Hepatocyte (in vitro differentiated cells): ENCODE measurements around the gene AIFM3. TPM values are rescaled to one million over a fixed set of nuclear protein-coding genes. Genes with fewer than 3 reads are reported as not detected.

Experiments
- DNase-seq: peaks from one replicate; pipeline ENCODE4 v3.0.0-alpha.2; 2016; ENCODE audit warnings: low spot score
- H2AFZ ChIP-seq: fragments of 200-600 bp; sonication (generic); 2 replicates; pipeline ENCODE4 v1.6.0; 2016; ENCODE audit warnings: antibody characterized with exemption, mild to moderate bottlenecking
- H3K27ac ChIP-seq: fragments of 200-600 bp; sonication (generic); 2 replicates; pipeline ENCODE4 v1.5.1; 2016; ENCODE audit warnings: mild to moderate bottlenecking
- H3K27me3 ChIP-seq: fragments of 200-600 bp; sonication (generic); 2 replicates; pipeline ENCODE4 v1.6.1; 2016
- H3K36me3 ChIP-seq: fragments of 200-600 bp; sonication (generic); replicated peaks from 2 replicates; pipeline ENCODE4 v1.5.1; 2016; ENCODE audit warnings: low read depth; ENCODE audit not compliant: insufficient read depth
- H3K4me1 ChIP-seq: fragments of 200-600 bp; sonication (generic); 2 replicates; pipeline ENCODE4 v1.5.1; 2016; ENCODE audit warnings: mild to moderate bottlenecking, moderate library complexity; ENCODE audit not compliant: insufficient read depth
- H3K4me2 ChIP-seq: fragments of 200-600 bp; sonication (generic); 2 replicates; pipeline ENCODE4 v1.6.0; 2016
- H3K4me3 ChIP-seq: fragments of 200-600 bp; sonication (generic); 2 replicates; pipeline ENCODE4 v1.5.1; 2016; ENCODE audit warnings: mild to moderate bottlenecking
- H3K79me2 ChIP-seq: fragments of 200-600 bp; sonication (generic); 2 replicates; pipeline ENCODE4 v1.6.0; 2017; ENCODE audit warnings: mild to moderate bottlenecking
- H3K9me2 ChIP-seq: fragments of 200-600 bp; sonication (generic); replicated peaks from 2 replicates; pipeline ENCODE4 v1.6.0; 2017; ENCODE audit warnings: mild to moderate bottlenecking; ENCODE audit not compliant: insufficient read depth
- H3K9me3 ChIP-seq: fragments of 200-600 bp; sonication (generic); 2 replicates; pipeline ENCODE4 v1.5.1; 2016; ENCODE audit warnings: low read depth, mild to moderate bottlenecking
- H4K20me1 ChIP-seq: fragments of 200-600 bp; sonication (generic); 2 replicates; pipeline ENCODE4 v1.6.0; 2016; ENCODE audit warnings: mild to moderate bottlenecking; ENCODE audit not compliant: insufficient read depth, poor library complexity, severe bottlenecking
- EZH2 ChIP-seq: fragments of 200-600 bp; sonication (generic); IDR thresholded peaks from 2 replicates; pipeline ENCODE4 v1.6.1; 2016; ENCODE audit warnings: antibody characterized with exemption, mild to moderate bottlenecking, borderline replicate concordance
- EZH2phosphoT487 ChIP-seq: fragments of 200-600 bp; sonication (generic); IDR thresholded peaks from one replicate; pipeline ENCODE4 v1.6.1; 2018; ENCODE audit warnings: antibody characterized with exemption, mild to moderate bottlenecking, low read depth, moderate library complexity; ENCODE audit not compliant: unreplicated experiment, severe bottlenecking
- WGBS: methylation state at CpG from one replicate; pipeline ENCODE4 v1.1.6; 2016; ENCODE audit warnings: low lambda C conversion rate; ENCODE audit errors: missing lambda C conversion rate; 5-methylcytosine and 5-hydroxymethylcytosine counted together
- polyA plus RNA-seq: library from polyadenylated mRNA; unstranded; fragments of >200 nt; fragmentation: Nextera tagmentation; extraction: Ambion mirVana; gene quantifications from 2 replicates; pipeline ENCODE4 v1.2.1, GENCODE V29; 2016
- total RNA-seq: library from RNA; depleted of rRNA; stranded (reverse); fragments of >200 nt; gene quantifications from 2 replicates; pipeline ENCODE4 v1.2.3, GENCODE V29; 2014
- TF ChIP-seq, protein P1 (sequence below): fragments of 200-600 bp; sonication (generic); IDR thresholded peaks from 2 replicates; pipeline ENCODE4 v1.5.1; 2016; ENCODE audit warnings: antibody characterized with exemption, mild to moderate bottlenecking; ENCODE audit not compliant: poor library complexity

Gene AIFM3
- total and polyA plus RNA-seq, 2 experiments from 2014 or later: 1.7 to 3.1 TPM

DNA sequence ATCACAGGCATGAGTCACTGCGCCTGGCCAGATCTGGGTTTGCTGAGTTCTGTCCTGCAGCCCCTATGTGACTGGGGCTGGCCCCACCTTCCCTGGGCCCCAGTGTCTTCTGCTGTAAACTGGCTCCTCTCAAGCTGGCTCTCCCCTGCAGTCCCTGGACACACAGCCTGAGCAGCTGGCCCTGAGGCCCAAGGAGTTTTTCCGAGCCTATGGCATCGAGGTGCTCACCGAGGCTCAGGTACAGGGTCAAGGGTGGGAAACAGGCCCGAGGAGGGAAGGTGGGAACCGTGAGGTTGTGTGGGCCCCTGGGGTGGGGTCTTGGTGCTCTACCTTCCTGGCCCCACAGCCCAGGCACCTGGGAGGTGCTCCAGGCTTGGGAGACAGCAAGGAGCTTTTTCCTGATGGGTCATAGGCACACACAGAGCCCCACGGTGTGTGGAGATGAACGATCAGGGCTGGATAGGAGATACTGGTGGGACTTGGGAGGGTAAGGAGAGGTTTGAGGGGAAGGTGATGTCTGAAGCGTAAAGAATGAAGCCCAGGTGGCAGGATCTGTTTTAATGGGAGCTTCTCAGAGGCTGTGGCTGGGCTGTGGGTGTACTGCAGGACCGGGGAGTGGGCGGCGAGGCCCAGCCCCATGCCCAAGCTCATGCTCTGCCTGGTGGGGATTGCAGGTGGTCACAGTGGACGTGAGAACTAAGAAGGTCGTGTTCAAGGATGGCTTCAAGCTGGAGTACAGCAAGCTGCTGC is 8.7 kb downstream of the AIFM3 start:
- Histone ChIP-seq H2AFZ (no peak overlapping the region), H3K4me1 (peaks cover 10% of the 10 kb centered on the region), H3K27me3 (no peaks in the 10 kb centered on the region), H3K9me3 (no peaks in the 10 kb centered on the region), H3K4me2 (no peak overlapping the region), H3K27ac (no peak overlapping the region), H4K20me1 (no peaks in the 10 kb centered on the region), H3K9me2 (no peaks in the 10 kb centered on the region), H3K79me2 (no peaks in the 10 kb centered on the region), H3K36me3 (no peaks in the 10 kb centered on the region), H3K4me3 (no peak overlapping the region)
- WGBS: 84% methylated on average over 14 of the region's 14 CpGs
- TF ChIP-seq EZH2phosphoT487 (no peak), EZH2 (no peak)
- TF ChIP-seq, protein P1, sequence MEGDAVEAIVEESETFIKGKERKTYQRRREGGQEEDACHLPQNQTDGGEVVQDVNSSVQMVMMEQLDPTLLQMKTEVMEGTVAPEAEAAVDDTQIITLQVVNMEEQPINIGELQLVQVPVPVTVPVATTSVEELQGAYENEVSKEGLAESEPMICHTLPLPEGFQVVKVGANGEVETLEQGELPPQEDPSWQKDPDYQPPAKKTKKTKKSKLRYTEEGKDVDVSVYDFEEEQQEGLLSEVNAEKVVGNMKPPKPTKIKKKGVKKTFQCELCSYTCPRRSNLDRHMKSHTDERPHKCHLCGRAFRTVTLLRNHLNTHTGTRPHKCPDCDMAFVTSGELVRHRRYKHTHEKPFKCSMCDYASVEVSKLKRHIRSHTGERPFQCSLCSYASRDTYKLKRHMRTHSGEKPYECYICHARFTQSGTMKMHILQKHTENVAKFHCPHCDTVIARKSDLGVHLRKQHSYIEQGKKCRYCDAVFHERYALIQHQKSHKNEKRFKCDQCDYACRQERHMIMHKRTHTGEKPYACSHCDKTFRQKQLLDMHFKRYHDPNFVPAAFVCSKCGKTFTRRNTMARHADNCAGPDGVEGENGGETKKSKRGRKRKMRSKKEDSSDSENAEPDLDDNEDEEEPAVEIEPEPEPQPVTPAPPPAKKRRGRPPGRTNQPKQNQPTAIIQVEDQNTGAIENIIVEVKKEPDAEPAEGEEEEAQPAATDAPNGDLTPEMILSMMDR: no peak
- DNase-seq: no peak

DNA sequence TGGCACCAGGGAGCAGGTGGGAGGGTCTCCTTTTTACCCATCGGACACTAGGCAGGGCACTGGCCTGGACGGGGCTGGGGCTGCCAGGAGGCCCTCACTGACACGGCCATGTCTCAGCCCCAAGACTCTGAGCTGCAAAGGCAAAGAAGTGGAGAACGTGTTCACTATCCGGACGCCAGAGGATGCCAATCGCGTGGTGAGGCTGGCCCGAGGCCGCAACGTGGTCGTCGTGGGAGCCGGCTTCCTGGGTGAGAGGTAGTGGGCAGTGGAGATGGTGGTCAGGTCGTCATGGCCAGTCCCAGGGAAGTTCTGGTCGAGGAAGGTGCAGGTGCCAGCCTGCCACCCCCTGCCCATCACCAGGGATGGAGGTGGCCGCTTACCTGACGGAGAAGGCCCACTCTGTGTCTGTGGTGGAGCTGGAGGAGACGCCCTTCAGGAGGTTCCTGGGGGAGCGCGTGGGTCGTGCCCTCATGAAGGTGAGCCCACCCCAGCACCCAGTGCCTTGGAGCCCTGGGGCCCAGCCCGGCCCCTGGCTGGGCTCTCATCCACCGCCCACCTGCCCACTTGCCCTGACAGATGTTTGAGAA is 9.3 kb downstream of the AIFM3 start:
- Histone ChIP-seq H4K20me1 (no peaks in the 10 kb centered on the region), H3K9me3 (no peaks in the 10 kb centered on the region), H3K27ac (no peak overlapping the region), H3K79me2 (peaks cover 4% of the 10 kb centered on the region), H3K4me1 (peaks cover 16% of the 10 kb centered on the region), H3K27me3 (no peaks in the 10 kb centered on the region), H3K4me2 (no peak overlapping the region), H2AFZ (no peak overlapping the region), H3K9me2 (no peaks in the 10 kb centered on the region), H3K36me3 (no peaks in the 10 kb centered on the region), H3K4me3 (no peak overlapping the region)
- DNase-seq: no peak
- WGBS: 87% methylated on average over 24 of the region's 24 CpGs
- TF ChIP-seq, protein P1: no peak
- TF ChIP-seq EZH2phosphoT487: no peak
- TF ChIP-seq EZH2: no peak

DNA sequence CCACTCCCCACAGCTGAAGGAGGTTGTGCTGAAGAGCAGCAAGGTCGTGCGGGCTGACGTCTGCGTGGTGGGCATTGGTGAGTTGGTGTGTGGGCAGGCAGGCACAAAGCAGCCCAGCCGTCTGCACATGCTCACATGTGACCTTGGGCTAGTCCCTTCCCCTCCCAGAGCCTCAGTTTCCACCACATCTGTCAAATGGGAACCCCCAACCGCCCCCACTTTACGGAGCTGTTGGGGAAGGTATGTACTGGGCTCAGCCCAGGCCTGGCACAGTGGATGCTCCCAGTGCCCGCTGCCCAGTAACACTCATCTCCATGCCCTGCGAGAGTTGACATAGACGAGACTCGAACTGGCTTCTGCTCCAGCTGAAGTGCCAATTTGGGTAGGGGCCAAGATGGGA is 10.0 kb downstream of the AIFM3 start:
- H3K79me2 ChIP-seq: peaks cover 5% of the 10 kb centered on the region
- H3K27ac ChIP-seq: no peak overlapping the region
- no peak for DNase-seq
- H3K27me3 ChIP-seq: no peaks in the 10 kb centered on the region
- H4K20me1 ChIP-seq: no peaks in the 10 kb centered on the region
- H3K9me2 ChIP-seq: no peaks in the 10 kb centered on the region
- 90% methylated on average over 10 of the region's 11 CpGs for WGBS
- no peaks in the 10 kb centered on the region for H3K9me3 ChIP-seq
- H3K36me3 ChIP-seq: no peaks in the 10 kb centered on the region
- no peak overlapping the region for H3K4me3 ChIP-seq
- TF ChIP-seq, protein P1: no peak
- TF ChIP-seq EZH2 (no peak), EZH2phosphoT487 (no peak)
- H3K4me1 ChIP-seq: peaks cover 18% of the 10 kb centered on the region
- H2AFZ ChIP-seq: no peak overlapping the region
- H3K4me2 ChIP-seq: no peak overlapping the region
